Hepatocyte (in vitro differentiated cells): ENCODE data around the gene LDLRAD3.
"Not testable (repeated sequence)": the region's sequence is repeated elsewhere in the genome, so short reads cannot be mapped to it uniquely, and the experiment has no call there.

ENCODE experiments used
- CTCF ChIP-seq: fragments of 200-600 bp; sonication (generic); IDR thresholded peaks from 2 replicates; pipeline ENCODE4 v1.5.1; 2016; ENCODE audit warnings: antibody characterized with exemption, mild to moderate bottlenecking; ENCODE audit not compliant: poor library complexity
- EZH2 ChIP-seq: fragments of 200-600 bp; sonication (generic); IDR thresholded peaks from 2 replicates; pipeline ENCODE4 v1.6.1; 2016; ENCODE audit warnings: antibody characterized with exemption, mild to moderate bottlenecking, borderline replicate concordance
- EZH2phosphoT487 ChIP-seq: fragments of 200-600 bp; sonication (generic); IDR thresholded peaks from one replicate; pipeline ENCODE4 v1.6.1; 2018; ENCODE audit warnings: antibody characterized with exemption, mild to moderate bottlenecking, low read depth, moderate library complexity; ENCODE audit not compliant: unreplicated experiment, severe bottlenecking

GRCh38 chr11:35912436-35912835 is 31.4 kb upstream of the LDLRAD3 start:
- TF ChIP-seq CTCF, EZH2, EZH2phosphoT487: not testable (repeated sequence)
